K562 (cell line): Measurements from ENCODE around the gene KAT7.

Source experiments
- FOS ChIP-seq: IDR thresholded peaks from 3 replicates; pipeline ENCODE4 v1.6.1; 2011; ENCODE audit not compliant: insufficient read length; ENCODE audit errors: extremely low read depth
- TEAD1 ChIP-seq, 2 experiments: fragments of 450-650 bp in 1 of 2; sonication (generic) in 1 of 2; formaldehyde crosslinking; IDR thresholded peaks; 2 replicates each; pipeline versions ENCODE4 v1.4.0 to v1.8.0; 2020 to 2022; ENCODE audit warnings: mild to moderate bottlenecking in 2 of 2, missing genetic modification reagents in 1 of 2
- YY1 ChIP-seq, 3 experiments: IDR thresholded peaks; 2 replicates each; pipeline ENCODE4 v1.6.1; 2011; ENCODE audit warnings: low read length in 2 of 3, mild to moderate bottlenecking in 2 of 3, moderate library complexity in 2 of 3, borderline replicate concordance in 1 of 3, control low read depth in 1 of 3, low read depth in 1 of 3; ENCODE audit not compliant: insufficient read depth in 3 of 3, insufficient replicate concordance in 2 of 3, control insufficient read depth in 1 of 3, insufficient read length in 1 of 3; ENCODE audit errors: extremely low read depth in 1 of 3
- TF ChIP-seq, protein P1 (sequence below), 3 experiments: IDR thresholded peaks in 2 of 3; conservative IDR thresholded peaks in 1 of 3; 2 replicates each; pipeline ENCODE4 v1.5.1; 2011 to 2012; ENCODE audit warnings: low read length in 3 of 3, mild to moderate bottlenecking in 3 of 3, control low read depth in 2 of 3, improper control_type of control experiment in 1 of 3, inconsistent platforms in 1 of 3, low read depth in 1 of 3, mixed read lengths in 1 of 3, moderate library complexity in 1 of 3; ENCODE audit not compliant: insufficient read depth in 2 of 3
- TF ChIP-seq, protein P2 (sequence below): fragments of 450-650 bp; IDR thresholded peaks from 2 replicates; pipeline ENCODE4 v1.6.1; 2017; ENCODE audit warnings: antibody characterized with exemption, mild to moderate bottlenecking
- TF ChIP-seq, protein P3 (sequence below), 2 experiments: fragments of 450-650 bp in 1 of 2; sonication (generic) in 1 of 2; formaldehyde crosslinking in 1 of 2; IDR thresholded peaks in 1 of 2; conservative IDR thresholded peaks in 1 of 2; 2 replicates each; pipeline versions ENCODE4 v1.6.1 to v1.8.1; 2016 to 2023; ENCODE audit warnings: mild to moderate bottlenecking in 2 of 2, moderate library complexity in 2 of 2, inconsistent platforms in 1 of 2, missing genetic modification reagents in 1 of 2

DNA sequence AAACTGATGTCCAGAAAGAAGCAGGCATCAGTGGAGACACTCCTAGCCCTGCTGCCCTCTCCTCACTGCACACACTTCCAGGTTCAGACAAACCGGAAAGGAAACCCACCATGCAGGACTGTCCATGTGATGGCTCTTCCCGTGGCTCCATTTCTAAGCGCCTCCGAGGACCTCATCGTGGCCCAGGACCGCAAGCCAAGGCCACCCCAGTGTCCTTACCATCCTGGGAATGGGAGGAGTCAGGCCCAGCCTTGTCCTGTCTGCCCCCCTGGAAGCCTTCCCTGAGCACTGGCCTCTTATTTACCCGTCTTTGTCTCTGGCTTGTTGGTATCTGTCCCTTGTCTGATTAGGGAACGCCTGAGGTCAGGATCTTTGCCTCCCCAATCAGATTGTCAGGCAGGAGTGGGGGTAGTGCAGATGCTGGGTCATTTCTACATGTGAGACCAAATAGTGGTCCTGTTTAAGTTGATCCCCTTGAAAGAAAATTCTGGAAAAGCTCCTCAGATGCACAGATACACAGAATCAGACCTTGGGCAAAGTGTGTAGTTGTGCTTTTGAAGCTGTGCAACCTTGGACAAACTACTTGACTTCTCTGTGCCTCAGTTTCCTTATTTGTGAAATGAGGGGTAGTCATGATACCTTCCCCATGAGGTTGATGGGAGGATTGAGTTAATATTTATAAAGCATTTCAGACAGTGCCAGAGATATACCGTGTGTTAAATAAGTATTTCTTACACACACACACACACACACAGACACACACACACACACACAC lies 58.6 kb downstream of the KAT7 start:
- TF ChIP-seq YY1 (IDR thresholded peaks at IDR 0.05; ENCODE audit: borderline replicate concordance in 1 of 3, control insufficient read depth in 1 of 3, extremely low read depth in 1 of 3, insufficient read depth in 3 of 3, insufficient read length in 1 of 3, insufficient replicate concordance in 2 of 3, low read depth in 1 of 3, low read length in 2 of 3) (no peak), FOS (no peak), TEAD1 (CRISPR knock-in tag; IDR thresholded peaks at IDR 0.05) (no peak)
- TF ChIP-seq, protein P1, sequence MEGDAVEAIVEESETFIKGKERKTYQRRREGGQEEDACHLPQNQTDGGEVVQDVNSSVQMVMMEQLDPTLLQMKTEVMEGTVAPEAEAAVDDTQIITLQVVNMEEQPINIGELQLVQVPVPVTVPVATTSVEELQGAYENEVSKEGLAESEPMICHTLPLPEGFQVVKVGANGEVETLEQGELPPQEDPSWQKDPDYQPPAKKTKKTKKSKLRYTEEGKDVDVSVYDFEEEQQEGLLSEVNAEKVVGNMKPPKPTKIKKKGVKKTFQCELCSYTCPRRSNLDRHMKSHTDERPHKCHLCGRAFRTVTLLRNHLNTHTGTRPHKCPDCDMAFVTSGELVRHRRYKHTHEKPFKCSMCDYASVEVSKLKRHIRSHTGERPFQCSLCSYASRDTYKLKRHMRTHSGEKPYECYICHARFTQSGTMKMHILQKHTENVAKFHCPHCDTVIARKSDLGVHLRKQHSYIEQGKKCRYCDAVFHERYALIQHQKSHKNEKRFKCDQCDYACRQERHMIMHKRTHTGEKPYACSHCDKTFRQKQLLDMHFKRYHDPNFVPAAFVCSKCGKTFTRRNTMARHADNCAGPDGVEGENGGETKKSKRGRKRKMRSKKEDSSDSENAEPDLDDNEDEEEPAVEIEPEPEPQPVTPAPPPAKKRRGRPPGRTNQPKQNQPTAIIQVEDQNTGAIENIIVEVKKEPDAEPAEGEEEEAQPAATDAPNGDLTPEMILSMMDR (IDR thresholded peaks at IDR 0.05 in 2 of 3, conservative IDR thresholded peaks at IDR 0.05 in 1 of 3; ENCODE audit: insufficient read depth in 2 of 3, low read depth in 1 of 3, low read length in 3 of 3), result no peak
- TF ChIP-seq, protein P2, sequence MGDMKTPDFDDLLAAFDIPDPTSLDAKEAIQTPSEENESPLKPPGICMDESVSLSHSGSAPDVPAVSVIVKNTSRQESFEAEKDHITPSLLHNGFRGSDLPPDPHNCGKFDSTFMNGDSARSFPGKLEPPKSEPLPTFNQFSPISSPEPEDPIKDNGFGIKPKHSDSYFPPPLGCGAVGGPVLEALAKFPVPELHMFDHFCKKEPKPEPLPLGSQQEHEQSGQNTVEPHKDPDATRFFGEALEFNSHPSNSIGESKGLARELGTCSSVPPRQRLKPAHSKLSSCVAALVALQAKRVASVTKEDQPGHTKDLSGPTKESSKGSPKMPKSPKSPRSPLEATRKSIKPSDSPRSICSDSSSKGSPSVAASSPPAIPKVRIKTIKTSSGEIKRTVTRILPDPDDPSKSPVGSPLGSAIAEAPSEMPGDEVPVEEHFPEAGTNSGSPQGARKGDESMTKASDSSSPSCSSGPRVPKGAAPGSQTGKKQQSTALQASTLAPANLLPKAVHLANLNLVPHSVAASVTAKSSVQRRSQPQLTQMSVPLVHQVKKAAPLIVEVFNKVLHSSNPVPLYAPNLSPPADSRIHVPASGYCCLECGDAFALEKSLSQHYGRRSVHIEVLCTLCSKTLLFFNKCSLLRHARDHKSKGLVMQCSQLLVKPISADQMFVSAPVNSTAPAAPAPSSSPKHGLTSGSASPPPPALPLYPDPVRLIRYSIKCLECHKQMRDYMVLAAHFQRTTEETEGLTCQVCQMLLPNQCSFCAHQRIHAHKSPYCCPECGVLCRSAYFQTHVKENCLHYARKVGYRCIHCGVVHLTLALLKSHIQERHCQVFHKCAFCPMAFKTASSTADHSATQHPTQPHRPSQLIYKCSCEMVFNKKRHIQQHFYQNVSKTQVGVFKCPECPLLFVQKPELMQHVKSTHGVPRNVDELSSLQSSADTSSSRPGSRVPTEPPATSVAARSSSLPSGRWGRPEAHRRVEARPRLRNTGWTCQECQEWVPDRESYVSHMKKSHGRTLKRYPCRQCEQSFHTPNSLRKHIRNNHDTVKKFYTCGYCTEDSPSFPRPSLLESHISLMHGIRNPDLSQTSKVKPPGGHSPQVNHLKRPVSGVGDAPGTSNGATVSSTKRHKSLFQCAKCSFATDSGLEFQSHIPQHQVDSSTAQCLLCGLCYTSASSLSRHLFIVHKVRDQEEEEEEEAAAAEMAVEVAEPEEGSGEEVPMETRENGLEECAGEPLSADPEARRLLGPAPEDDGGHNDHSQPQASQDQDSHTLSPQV, result no peak
- TF ChIP-seq, protein P3, sequence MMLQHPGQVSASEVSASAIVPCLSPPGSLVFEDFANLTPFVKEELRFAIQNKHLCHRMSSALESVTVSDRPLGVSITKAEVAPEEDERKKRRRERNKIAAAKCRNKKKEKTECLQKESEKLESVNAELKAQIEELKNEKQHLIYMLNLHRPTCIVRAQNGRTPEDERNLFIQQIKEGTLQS (IDR thresholded peaks at IDR 0.05), result no peak
- TF ChIP-seq, protein P3 (CRISPR knock-in tag; conservative IDR thresholded peaks at IDR 0.05), result no peak
